ENCODE data around the gene GDNF.

GDNF gene

DNA sequence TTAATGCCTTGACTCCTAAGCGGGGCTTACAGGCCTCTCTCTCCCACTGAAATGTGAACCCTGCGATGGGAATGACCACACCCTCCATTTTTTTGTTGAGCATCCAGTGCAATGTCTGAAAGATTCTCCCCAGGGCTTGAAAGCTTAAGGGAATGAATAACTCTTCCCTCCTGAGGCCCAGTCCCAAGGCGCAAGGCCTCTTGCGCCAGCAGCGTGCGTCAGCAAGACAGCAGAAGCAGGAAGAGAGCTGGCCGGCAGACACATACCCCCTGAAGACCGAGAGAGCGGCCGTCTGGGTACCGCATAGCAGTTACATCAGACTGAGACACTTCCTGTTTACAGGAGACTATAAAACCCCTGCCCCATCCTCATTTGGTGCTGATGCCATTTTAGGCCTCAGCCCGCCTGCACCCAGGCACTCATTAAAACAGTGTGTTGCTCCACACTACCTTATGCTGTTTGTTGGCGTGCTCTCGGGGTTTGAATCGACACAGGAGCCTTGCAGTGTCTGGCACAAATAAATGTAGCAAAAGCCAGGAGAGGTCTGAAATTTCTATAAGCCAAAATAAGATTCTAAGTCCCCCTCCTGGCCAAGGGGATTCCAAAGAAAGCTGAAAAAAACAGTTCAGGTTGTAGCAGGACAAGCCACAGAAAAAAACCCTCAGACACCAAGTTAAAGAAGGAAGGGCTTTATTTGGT, 62.3 kb downstream of the GDNF start:
- DNase-seq (ENCODE audit: low spot score): no peak

- no peak for DNase-seq (ENCODE audit: low spot score)
These were observed 63.0 kb downstream of the GDNF start for GRCh38 chr5:37776826-37777225.

GRCh38 chr5:37774912-37775483, 64.8 kb downstream of the GDNF start:
- no peak for DNase-seq (ENCODE audit: low spot score)

- DNase-seq (ENCODE audit: low spot score): no peak
These were observed 66.0 kb downstream of the GDNF start for GRCh38 chr5:37773809-37774208.

- DNase-seq (ENCODE audit: low spot score): no peak
These were observed 67.6 kb downstream of the GDNF start for GRCh38 chr5:37772255-37772654.

DNA sequence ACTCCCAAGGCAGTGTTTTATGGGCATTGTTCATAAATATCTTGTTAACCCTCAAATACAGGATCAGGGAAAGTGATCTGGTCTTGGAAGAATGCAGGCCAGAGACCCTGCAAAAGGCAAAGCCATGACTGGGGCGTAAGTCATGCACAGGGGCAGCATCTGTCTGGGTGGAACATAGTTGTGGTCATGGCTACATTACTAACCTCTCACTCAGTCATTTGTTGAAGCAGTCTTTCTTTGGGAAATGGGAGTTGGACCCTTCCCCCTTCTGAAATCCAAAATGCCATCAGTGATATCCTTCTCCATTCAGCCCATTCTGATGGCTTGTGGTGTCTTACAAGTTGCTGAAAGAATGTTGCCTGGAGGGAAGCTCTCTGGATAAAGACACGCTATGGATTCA, 68.1 kb downstream of the GDNF start:
- no peak for DNase-seq (ENCODE audit: low spot score)

GRCh38 chr5:37771203-37771611, 68.6 kb downstream of the GDNF start:
- DNase-seq (ENCODE audit: low spot score): no peak

GRCh38 chr5:37770786-37771185, 69.1 kb downstream of the GDNF start:
- no peak for DNase-seq (ENCODE audit: low spot score)

DNA sequence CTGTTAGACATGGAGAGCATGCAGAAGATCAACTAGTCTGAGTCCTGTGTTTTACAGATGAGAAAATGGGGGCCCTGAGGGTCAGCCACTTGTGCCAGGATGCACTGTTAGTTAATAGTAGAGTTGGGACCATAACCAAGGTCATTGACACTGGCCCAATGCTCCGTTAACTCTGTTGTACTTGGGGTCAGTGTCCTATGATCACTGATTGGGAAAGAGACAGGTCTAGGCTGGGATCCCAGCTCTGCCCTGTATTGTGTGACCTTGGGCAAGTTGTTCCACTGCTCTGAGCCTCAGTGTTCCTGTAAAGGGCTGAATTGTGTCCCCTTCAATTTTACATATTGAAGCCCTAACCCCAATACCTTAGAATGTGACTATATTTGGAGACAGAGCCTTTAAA, 70.0 kb downstream of the GDNF start:
- DNase-seq (ENCODE audit: low spot score): no peak

- no peak for DNase-seq (ENCODE audit: low spot score)
These were observed 70.7 kb downstream of the GDNF start for GRCh38 chr5:37769108-37769507.

DNA sequence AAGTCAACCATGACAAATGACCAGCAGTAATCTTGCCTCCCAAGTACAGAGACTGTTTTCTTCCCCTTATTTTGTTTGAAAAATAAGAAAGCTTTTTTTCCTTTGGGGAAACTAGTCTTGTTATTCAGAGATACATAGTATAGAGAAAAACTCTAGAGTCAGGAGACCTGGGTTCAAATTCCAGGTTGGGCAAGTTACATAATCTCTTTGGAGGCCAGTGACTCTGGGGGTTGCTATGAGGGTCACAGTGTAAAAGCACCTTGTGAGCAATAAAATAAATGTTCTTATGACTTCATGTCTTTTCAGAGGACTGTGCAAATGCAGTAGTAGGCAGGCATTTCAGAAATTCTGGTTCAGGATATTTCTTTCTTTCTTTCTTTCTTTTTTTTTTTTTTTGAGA, 71.5 kb downstream of the GDNF start:
- DNase-seq (ENCODE audit: low spot score): no peak

DNA sequence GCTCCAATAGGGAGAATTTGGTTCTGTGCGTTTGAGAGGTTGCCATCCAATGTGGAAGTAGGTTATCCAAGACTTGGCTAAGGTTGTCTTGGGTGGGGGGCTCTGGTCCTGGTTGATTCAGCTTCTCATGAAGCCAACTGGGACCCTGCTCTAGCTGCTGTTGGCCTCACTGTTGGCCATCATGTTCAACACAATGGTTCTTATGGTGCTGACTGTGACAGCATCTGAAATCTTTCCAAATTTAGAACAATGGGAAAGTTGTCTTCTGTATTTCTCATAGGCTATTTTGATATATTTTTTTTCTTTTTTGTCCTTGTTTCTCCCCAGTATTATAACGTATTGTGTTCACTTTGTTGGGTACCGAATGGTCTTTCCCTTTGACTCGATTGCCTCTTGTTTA, 71.9 kb downstream of the GDNF start:
- no peak for DNase-seq (ENCODE audit: low spot score)

DNA sequence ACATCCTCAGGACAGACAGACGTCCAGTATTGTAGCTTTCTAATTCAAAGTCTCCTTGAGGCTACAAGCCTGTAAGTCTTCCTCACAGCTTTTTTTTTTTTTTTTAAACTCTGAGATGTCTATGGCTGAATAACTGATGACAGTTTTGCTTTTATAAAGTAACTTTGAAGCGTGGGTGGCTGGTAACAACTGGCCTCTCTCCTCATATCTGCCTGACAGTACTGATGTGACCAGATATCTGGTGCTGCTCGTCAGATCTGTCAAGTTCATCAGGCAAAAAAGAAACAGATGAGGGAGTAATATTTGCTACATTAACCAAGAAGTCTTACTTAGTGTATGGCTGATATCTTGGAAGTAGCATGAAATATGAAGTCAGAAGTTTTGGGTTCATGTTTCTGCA, 72.6 kb downstream of the GDNF start:
- no peak for DNase-seq (ENCODE audit: low spot score)
